ENCODE data around the gene UBE2G2. TPM values are rescaled to one million over a fixed set of nuclear protein-coding genes. Genes with fewer than 3 reads are reported as not detected.

UBE2G2 gene
- total RNA-seq, 1 experiment from 2014 or later: 117 TPM

DNA sequence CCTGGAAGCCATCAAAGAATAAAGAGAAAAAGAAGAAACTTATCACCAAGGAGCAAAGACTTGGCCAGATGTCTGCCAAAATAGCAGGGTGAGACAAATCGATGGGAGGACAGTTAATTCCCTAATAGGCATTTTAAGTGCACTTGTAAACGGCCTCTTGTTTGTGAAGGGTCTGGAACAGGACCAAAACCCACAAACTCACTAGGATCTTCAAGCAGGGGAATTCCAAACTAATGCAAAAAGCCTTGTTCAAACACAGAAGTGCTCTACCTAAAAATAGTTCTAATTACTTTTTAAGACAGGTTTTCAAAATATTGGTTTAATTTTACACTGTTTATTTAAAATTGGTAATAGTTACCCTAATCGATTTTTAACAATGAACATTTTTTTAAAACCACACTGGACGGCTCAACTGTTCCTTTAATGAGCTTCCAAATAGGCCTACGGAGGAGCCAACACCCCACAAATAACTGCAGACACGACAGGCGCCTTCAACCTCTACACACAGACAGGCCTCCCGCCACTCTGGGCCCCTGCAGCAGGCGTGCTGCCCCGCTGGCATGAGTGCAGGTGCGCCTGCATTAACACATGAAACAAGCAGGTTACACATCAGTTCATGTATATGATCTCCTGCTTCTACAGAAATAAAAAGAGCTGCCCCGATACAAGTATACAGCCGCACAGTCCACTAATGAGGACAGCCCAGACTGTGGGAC lies 15.8 kb downstream of the UBE2G2 start:
- POLR2A ChIA-PET: no interaction called here
- ATAC-seq: no peak
- H3K4me1 Mint-ChIP-seq: peaks cover under 1% of the 10 kb centered on the region; the same call in 1 of the 2 replicates
- H3K4me3 Mint-ChIP-seq: no peak overlapping the region
- peak overlapping the region; percentile 29; the same call in 1 of the 2 replicates for H3K27ac Mint-ChIP-seq
- CTCF ChIA-PET: interaction anchor here (0.7 kb wide), 1 partner anchor 21 kb away, joined by 3 read pairs; no protein-coding TSS in a partner anchor
- no peaks in the 10 kb centered on the region for H3K27me3 Mint-ChIP-seq (ENCODE audit: low read depth)
- peaks cover 4% of the 10 kb centered on the region for H3K9me3 Mint-ChIP-seq
- DNase-seq (ENCODE audit: low spot score): no peak
- H3K36me3 Mint-ChIP-seq: peaks cover 56% of the 10 kb centered on the region
- TF ChIP-seq JAZF1 (CRISPR knock-in tag; IDR thresholded peaks at IDR 0.05) (no peak), ATF2 (CRISPR knock-in tag; IDR thresholded peaks at IDR 0.05; ENCODE audit: borderline replicate concordance, low read depth) (no peak), RORB (CRISPR knock-in tag; IDR thresholded peaks at IDR 0.05) (no peak), SOX15 (CRISPR knock-in tag; IDR thresholded peaks at IDR 0.05) (no peak), GRHL2 (CRISPR knock-in tag; IDR thresholded peaks at IDR 0.05; ENCODE audit: insufficient replicate concordance, severe bottlenecking) (no peak), TP53 (CRISPR knock-in tag; IDR thresholded peaks at IDR 0.05) (no peak), IRF2 (CRISPR knock-in tag; IDR thresholded peaks at IDR 0.05; ENCODE audit: borderline replicate concordance, low read depth) (no peak)

- DNase-seq (ENCODE audit: low spot score): no peak
- H3K4me1 Mint-ChIP-seq: no peaks in the 10 kb centered on the region
- ChIA-PET CTCF (interaction anchor here (2.8 kb wide), 1 partner anchor 9 kb away, joined by 11 read pairs; no protein-coding TSS in a partner anchor), POLR2A (interaction anchor here (0.6 kb wide), 1 partner anchor 270 kb away, joined by 3 read pairs; no protein-coding TSS in a partner anchor)
- no peaks in the 10 kb centered on the region for H3K27me3 Mint-ChIP-seq (ENCODE audit: low read depth)
- peaks cover 4% of the 10 kb centered on the region for H3K9me3 Mint-ChIP-seq
- no peak overlapping the region for H3K27ac Mint-ChIP-seq
- no peak overlapping the region for H3K4me3 Mint-ChIP-seq
- H3K36me3 Mint-ChIP-seq: peaks cover 55% of the 10 kb centered on the region
- no peak for ATAC-seq
- TF ChIP-seq TEAD1 (CRISPR knock-in tag; IDR thresholded peaks at IDR 0.05) (no peak), SP1 (CRISPR knock-in tag; conservative IDR thresholded peaks at IDR 0.05) (no peak), ZNF671 (CRISPR knock-in tag; IDR thresholded peaks at IDR 0.05) (no peak), E2F5 (CRISPR knock-in tag; IDR thresholded peaks at IDR 0.05) (no peak), GABPB1 (CRISPR knock-in tag; IDR thresholded peaks at IDR 0.05) (no peak), ZNF281 (CRISPR knock-in tag; IDR thresholded peaks at IDR 0.05) (no peak), ZNF396 (CRISPR knock-in tag; IDR thresholded peaks at IDR 0.05; ENCODE audit: borderline replicate concordance) (no peak), NR1H2 (CRISPR knock-in tag; IDR thresholded peaks at IDR 0.05) (no peak), TCF7 (CRISPR knock-in tag; IDR thresholded peaks at IDR 0.05; ENCODE audit: low read depth) (no peak), MYBL2 (CRISPR knock-in tag; IDR thresholded peaks at IDR 0.05) (no peak), E2F1 (CRISPR knock-in tag; IDR thresholded peaks at IDR 0.05) (no peak), NFATC4 (CRISPR knock-in tag; IDR thresholded peaks at IDR 0.05) (no peak), ATF6 (CRISPR knock-in tag; IDR thresholded peaks at IDR 0.05) (no peak), JAZF1 (CRISPR knock-in tag; IDR thresholded peaks at IDR 0.05) (no peak)
- TF ChIP-seq, protein P1, sequence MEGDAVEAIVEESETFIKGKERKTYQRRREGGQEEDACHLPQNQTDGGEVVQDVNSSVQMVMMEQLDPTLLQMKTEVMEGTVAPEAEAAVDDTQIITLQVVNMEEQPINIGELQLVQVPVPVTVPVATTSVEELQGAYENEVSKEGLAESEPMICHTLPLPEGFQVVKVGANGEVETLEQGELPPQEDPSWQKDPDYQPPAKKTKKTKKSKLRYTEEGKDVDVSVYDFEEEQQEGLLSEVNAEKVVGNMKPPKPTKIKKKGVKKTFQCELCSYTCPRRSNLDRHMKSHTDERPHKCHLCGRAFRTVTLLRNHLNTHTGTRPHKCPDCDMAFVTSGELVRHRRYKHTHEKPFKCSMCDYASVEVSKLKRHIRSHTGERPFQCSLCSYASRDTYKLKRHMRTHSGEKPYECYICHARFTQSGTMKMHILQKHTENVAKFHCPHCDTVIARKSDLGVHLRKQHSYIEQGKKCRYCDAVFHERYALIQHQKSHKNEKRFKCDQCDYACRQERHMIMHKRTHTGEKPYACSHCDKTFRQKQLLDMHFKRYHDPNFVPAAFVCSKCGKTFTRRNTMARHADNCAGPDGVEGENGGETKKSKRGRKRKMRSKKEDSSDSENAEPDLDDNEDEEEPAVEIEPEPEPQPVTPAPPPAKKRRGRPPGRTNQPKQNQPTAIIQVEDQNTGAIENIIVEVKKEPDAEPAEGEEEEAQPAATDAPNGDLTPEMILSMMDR (IDR thresholded peaks at IDR 0.05): no peak
- TF ChIP-seq, protein P2, sequence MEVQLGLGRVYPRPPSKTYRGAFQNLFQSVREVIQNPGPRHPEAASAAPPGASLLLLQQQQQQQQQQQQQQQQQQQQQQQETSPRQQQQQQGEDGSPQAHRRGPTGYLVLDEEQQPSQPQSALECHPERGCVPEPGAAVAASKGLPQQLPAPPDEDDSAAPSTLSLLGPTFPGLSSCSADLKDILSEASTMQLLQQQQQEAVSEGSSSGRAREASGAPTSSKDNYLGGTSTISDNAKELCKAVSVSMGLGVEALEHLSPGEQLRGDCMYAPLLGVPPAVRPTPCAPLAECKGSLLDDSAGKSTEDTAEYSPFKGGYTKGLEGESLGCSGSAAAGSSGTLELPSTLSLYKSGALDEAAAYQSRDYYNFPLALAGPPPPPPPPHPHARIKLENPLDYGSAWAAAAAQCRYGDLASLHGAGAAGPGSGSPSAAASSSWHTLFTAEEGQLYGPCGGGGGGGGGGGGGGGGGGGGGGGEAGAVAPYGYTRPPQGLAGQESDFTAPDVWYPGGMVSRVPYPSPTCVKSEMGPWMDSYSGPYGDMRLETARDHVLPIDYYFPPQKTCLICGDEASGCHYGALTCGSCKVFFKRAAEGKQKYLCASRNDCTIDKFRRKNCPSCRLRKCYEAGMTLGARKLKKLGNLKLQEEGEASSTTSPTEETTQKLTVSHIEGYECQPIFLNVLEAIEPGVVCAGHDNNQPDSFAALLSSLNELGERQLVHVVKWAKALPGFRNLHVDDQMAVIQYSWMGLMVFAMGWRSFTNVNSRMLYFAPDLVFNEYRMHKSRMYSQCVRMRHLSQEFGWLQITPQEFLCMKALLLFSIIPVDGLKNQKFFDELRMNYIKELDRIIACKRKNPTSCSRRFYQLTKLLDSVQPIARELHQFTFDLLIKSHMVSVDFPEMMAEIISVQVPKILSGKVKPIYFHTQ (CRISPR knock-in tag; IDR thresholded peaks at IDR 0.05): no peak
These were observed 16.8 kb downstream of the UBE2G2 start for GRCh38 chr21:44784810-44785209.
